ENCODE measurements around the gene BACH2. TPM values are rescaled to one million over a fixed set of nuclear protein-coding genes. Genes with fewer than 3 reads are reported as not detected.
"Not testable (repeated sequence)": the region's sequence is repeated elsewhere in the genome, so short reads cannot be mapped to it uniquely, and the experiment has no call there.

BACH2 gene
- polyA plus RNA-seq, 1 donor = 11.4 TPM

- no peak for DNase-seq
Observed at GRCh38 chr6:90157441-90157840, 139.2 kb downstream of the BACH2 start.

- no peak for DNase-seq
Observed at GRCh38 chr6:90156861-90157260, 139.8 kb downstream of the BACH2 start.

DNA sequence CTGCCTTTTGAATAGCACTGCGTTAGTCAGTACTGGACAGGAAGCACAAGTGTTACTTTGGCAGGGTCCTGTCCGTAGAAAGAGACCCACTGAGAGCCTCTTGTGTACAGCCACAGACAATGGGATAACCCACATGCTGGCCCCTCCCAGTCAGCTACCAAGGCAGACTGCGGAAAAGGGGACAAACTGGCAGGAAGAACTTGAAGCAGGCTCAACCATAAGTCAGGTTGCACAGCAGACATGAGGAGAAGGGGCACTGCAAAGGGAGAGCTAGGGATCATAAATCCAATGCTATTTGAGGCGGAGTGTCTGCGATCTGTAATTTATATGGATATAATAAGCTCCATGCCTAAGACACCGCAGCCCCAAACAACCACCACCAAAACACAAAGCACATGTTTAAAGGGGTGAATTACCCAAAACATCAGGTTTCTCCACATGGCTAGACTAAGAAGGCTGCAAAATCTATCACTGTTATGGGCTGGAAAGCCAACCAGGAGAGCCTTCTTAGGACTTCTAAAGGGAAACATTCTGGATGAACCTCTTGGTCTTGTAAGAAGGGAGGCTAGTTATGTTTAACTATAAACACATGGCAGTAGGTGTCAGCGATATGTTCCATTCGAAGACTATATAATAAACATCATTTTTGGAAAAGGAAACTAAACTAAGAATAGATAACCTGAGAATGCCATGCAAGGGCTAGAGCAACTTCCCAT lies 141.7 kb downstream of the BACH2 start:
- no peak for DNase-seq

- DNase-seq = no peak
Observed at GRCh38 chr6:90151576-90152422, 144.8 kb downstream of the BACH2 start.

- DNase-seq = no peak
Observed at GRCh38 chr6:90149280-90149679, 147.4 kb downstream of the BACH2 start.

GRCh38 chr6:90148867-90149266 lies 147.8 kb downstream of the BACH2 start:
- DNase-seq = no peak

DNA sequence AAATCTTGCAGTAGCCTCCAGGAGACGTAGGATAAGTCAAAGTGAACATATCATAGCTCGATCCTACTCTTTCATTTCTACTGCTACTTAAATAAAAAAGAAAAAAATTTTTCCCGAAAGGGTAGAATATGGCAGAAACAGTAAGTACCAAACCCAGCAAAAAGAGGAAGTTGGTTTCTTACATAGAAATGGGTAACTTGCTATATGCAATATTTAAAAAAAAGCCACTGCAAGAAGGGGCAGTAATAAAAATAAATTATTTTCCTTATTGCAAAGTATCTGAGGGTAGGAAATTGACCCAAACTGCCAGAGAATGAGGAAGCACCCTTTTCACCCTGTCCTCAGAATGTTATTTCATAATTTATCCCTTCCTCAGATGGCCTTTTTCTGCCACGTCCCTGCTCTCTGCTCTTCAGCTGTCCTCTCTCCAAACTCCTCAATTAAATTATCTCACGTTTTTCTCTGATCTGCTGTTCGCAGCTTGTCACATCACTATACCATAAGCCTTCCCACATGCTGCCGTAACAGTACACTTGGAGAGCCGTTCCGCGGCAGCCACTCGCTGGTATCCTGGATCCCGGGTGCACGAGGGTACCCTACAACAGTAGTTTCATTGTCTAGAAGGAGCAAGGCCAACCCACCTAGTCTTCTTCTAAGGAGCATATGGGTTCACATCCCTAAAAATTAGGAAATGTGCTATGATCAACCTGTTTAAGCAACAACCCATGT lies 149.6 kb downstream of the BACH2 start:
- no peak for DNase-seq

GRCh38 chr6:90146024-90146423 lies 150.6 kb downstream of the BACH2 start:
- DNase-seq = no peak

DNA sequence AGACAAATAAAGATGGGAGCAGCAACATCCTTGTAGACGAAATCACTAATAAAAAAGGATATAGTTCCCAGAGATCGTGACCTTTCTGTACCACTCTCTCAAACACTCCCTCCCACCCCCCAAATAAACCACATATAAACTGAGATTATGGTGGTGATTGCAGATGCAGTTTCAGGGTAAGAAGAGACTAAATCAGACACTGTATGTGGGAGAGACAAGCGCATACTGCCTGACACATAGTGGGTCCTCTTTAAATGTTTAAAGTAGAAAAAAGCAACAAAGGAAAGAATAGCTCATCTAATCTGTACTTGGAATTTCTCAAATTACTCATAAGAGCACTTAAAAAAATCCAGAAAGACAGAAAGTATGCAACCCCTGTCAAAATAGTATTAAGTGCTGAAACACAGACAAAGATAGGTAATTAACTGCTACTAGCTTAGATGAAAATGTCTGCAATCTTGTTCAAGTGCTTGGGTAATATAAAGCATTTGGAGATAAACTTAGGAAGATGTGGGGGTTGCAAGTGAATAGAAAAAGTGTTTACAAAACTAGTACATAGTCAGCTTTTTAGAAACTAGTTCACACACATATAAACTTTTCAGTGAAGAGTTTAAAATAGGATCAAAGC lies 151.6 kb downstream of the BACH2 start:
- DNase-seq = no peak

GRCh38 chr6:90144396-90144795 lies 152.2 kb downstream of the BACH2 start:
- DNase-seq = no peak

DNA sequence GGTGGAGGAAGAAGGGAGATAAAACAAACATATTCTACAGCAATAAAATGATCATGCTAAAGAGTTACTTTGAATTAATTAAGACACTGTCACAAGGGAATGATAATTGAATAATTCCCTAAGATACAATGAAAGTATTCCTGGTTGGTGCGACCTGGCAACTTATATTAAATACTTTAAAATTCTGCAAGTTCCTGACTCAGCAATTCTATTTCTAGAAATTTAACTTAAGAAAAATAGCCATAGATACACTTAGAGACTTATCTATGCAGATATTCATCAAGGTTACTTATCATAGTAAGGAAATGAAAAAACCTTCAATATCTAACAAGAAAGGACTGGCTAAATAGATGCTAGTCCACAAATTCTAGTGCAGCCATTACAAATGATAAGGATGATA lies 156.0 kb downstream of the BACH2 start:
- DNase-seq = no peak

- no peak for DNase-seq
Observed at GRCh38 chr6:90139272-90139817, 157.3 kb downstream of the BACH2 start.

DNA sequence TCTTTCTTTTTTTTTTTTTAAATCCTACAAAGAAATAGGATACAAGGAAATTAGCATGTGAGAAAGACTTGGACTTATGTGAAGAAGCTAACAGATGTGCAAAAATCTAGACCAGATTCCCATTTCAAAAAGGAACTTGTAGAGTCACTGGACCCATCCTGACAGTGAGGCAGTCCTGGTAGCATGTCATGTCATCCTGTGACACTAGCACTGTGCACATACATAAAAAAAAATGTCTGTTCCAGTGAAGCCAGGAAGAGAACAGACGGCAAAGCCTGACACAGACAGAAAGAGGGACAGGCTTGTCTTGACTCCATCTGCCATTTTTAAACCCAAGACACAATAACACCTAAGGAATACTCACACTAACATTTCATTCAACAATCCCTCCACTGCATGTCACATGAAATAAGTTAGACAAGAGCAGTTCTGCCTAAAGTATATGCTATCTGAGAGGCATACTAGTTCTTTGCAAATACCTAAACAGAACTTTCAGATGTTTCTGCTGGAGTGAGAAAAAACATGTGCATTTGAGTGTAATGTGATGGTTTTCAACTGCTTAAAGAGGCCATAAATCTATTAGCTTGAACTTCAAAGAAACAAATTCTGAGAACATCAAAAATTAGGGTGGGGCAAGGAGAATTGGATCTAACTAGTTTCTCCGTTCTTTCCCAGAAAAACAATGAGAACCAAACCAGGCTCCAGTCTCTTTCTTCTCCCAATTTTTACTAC lies 159.6 kb downstream of the BACH2 start:
- DNase-seq = no peak

DNA sequence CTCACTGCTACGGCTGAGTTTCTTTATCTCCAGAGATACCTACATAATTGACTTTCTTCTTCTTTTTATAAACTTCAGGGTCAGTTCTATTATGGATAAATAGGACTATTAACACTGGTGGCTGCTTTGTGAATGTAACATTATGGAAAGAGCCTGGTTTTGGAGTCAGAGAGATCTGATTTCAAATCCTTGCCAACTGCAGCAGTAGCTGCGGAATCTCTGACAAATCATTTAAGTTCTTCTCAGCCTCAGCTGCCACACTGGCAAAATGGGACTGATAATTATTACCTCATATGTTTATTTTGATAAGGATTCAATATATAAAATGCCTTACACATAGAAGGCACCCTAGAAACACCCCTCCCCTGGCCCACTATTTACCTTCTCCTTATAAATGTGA lies 160.5 kb downstream of the BACH2 start:
- DNase-seq = no peak

GRCh38 chr6:90135667-90136066 lies 161.0 kb downstream of the BACH2 start:
- no peak for DNase-seq

DNA sequence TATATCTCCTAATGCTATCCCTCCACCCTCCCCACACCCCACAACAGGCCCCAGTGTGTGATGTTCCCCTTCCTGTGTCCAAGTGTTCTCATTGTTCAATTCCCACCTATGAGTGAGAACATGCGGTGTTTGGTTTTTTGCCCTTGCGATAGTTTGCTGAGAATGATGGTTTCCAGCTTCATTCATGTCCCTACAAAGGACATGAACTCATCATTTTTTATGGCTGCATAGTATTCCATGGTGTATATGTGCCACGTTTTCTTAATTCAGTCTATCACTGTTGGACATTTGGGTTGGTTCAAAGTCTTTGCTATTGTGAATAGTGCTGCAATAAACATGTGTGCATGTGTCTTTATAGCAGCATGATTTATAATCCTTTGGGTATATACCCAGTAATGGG lies 163.0 kb downstream of the BACH2 start:
- DNase-seq = not testable (repeated sequence)

- no peak for DNase-seq
Observed at GRCh38 chr6:90131614-90132423, 164.8 kb downstream of the BACH2 start.

- no peak for DNase-seq
Observed at GRCh38 chr6:90131125-90131524, 165.5 kb downstream of the BACH2 start.

- not testable (repeated sequence) for DNase-seq
Observed at GRCh38 chr6:90128687-90129086, 168.0 kb downstream of the BACH2 start.

DNA sequence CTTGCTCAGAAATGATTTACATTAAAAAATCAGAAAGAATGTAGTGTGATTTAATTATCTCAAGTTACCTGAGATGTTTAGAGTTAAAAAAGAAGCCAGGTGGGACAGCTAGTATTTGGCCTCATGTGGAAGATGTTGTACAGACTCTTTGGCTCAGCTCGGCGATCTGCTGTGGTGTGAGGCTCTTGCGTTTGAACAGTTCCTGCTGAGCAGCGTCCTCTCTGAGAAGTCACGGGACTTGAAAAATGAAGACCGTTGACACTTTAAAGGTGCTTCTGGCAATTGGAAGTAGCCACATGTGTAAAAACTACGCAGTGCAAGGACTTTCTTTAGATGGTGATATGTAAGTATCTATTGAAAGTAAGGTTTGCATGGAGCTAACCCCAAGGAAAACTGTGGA lies 169.0 kb downstream of the BACH2 start:
- no peak for DNase-seq

All from left kidney (tissue), 2 donors.